22Rv1 (cell line): ENCODE measurements around the gene HOXD12.

ENCODE experiments used
- CTCF ChIP-seq: fragments of 450-650 bp; IDR thresholded peaks from 2 replicates; pipeline ENCODE4 v1.5.1; 2017; ENCODE audit warnings: mild to moderate bottlenecking
- ZFX ChIP-seq: fragments of 450-650 bp; IDR thresholded peaks from 2 replicates; pipeline ENCODE4 v1.6.1; 2017; ENCODE audit warnings: antibody characterized with exemption, borderline replicate concordance

- TF ChIP-seq CTCF = no peak
- no peak for TF ChIP-seq ZFX
Observed at GRCh38 chr2:176136374-176137251, 37.0 kb downstream of the HOXD12 start.
